Ascending aorta (tissue), 2 donors: Measurements from ENCODE around the gene MSI2. TPM values are rescaled to one million over a fixed set of nuclear protein-coding genes. Genes with fewer than 3 reads are reported as not detected.

ENCODE experiments used
- DNase-seq, 2 donors: peaks; one replicate each; pipeline ENCODE4 v3.0.0-alpha.2; 2019; ENCODE audit warnings: low spot score in 2 of 2
- H3K27ac ChIP-seq, 2 donors: fragments of 200-600 bp; sonication (generic); one replicate each; pipeline ENCODE4 v1.5.1; 2016 to 2017; ENCODE audit warnings: mild to moderate bottlenecking in 1 of 2
- H3K27me3 ChIP-seq: fragments of 200-600 bp; sonication (generic); one replicate; pipeline ENCODE4 v1.5.1; 2017
- H3K36me3 ChIP-seq, 2 donors: fragments of 200-600 bp; sonication (generic); one replicate each; pipeline ENCODE4 v1.5.1; 2016
- H3K4me1 ChIP-seq, 2 donors: fragments of 200-600 bp; sonication (generic); one replicate each; pipeline ENCODE4 v1.5.1; 2016 to 2017; ENCODE audit warnings: mild to moderate bottlenecking in 1 of 2
- H3K4me3 ChIP-seq, 2 donors: fragments of 200-600 bp; sonication (generic); one replicate each; pipeline ENCODE4 v1.5.1; 2016 to 2017; ENCODE audit warnings: mild to moderate bottlenecking in 1 of 2
- H3K9me3 ChIP-seq, 2 donors: fragments of 200-600 bp; sonication (generic); one replicate each; pipeline ENCODE4 v1.5.1; 2016
- intact Hi-C: fragments of 100-400 bp; cut with DNase I; formaldehyde crosslinking; loops from one replicate; pipeline ENCODE4 v1.15.1; 2023
- total RNA-seq: library from RNA; depleted of rRNA; stranded (reverse); fragments of >200 nt; gene quantifications from one replicate; pipeline ENCODE4 v1.1.0, GENCODE V29; 2016
- TF ChIP-seq, protein P1 (sequence below), 3 experiments: fragments of 200-600 bp in 2 of 3; fragments of 450-650 bp in 1 of 3; sonication (generic) in 2 of 3; IDR thresholded peaks; one replicate each; pipeline ENCODE4 v1.5.1; 2016 to 2019; ENCODE audit warnings: antibody characterized with exemption in 3 of 3, mild to moderate bottlenecking in 1 of 3, moderate library complexity in 1 of 3

MSI2 gene
- total RNA-seq, 1 donor from 2014 or later: 11.7 TPM

DNA sequence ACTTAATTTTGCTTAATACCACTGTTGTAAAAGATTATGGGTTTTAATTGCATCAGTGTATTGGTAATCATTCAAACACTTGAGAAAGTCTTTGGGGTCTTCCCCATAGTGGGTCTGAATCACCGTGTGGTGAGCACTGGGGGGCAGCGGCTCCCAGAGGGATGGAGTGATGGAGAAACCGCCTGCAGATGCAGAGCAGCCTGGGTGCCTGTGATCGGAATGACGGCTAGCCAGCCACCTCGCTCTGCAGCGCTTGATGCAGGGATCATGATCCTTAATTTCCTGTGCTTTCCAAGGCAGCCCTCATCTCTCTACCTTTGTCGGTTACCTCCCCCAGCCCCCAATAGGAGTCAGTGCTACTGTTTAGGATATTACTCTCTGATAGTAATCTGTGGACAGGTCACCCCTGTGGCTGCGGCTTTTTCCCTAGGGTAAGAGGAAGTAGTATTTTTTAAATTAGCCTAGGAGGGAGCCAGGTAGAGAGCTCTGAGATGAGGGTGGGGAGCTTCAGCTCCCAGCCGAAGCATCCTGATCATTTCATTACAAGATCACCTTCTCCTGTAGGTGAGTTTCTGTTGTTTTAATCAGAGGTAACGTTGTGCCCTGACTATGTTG, 135.6 kb downstream of the MSI2 start:
- H3K27ac ChIP-seq: no peak overlapping the region
- no peaks in the 10 kb centered on the region for H3K36me3 ChIP-seq
- H3K27me3 ChIP-seq: no peaks in the 10 kb centered on the region
- peaks cover 0 to 23% of the 10 kb centered on the region in 2 donors for H3K9me3 ChIP-seq
- H3K4me1 ChIP-seq: no peaks in the 10 kb centered on the region
- H3K4me3 ChIP-seq: no peak overlapping the region
- DNase-seq: no peak
- intact Hi-C loops: no loop called here
- TF ChIP-seq, protein P1, sequence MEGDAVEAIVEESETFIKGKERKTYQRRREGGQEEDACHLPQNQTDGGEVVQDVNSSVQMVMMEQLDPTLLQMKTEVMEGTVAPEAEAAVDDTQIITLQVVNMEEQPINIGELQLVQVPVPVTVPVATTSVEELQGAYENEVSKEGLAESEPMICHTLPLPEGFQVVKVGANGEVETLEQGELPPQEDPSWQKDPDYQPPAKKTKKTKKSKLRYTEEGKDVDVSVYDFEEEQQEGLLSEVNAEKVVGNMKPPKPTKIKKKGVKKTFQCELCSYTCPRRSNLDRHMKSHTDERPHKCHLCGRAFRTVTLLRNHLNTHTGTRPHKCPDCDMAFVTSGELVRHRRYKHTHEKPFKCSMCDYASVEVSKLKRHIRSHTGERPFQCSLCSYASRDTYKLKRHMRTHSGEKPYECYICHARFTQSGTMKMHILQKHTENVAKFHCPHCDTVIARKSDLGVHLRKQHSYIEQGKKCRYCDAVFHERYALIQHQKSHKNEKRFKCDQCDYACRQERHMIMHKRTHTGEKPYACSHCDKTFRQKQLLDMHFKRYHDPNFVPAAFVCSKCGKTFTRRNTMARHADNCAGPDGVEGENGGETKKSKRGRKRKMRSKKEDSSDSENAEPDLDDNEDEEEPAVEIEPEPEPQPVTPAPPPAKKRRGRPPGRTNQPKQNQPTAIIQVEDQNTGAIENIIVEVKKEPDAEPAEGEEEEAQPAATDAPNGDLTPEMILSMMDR (IDR thresholded peaks at IDR 0.05): no peak

DNA sequence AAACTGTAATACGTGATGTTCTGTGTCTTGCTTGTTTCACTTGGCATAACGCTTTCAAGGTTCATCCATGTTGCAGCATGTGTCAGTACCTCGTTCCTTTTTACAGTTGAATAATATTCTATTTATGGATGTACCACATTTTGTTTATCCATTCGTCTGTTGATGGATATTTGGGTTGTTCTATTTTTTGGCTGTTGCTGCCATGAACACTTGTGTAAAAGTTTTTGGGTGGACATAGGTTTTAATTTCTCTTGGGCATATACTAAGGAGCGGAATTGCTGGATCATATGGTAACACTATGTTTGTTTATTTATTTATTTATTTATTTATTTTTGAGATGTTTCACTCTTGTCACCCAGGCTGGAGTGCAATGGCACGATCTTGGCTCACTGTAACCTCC, 137.0 kb downstream of the MSI2 start:
- no peak overlapping the region for H3K4me3 ChIP-seq
- no peak for DNase-seq
- no peaks in the 10 kb centered on the region for H3K27me3 ChIP-seq
- H3K9me3 ChIP-seq: peaks cover 0 to 16% of the 10 kb centered on the region in 2 donors
- TF ChIP-seq, protein P1 (IDR thresholded peaks at IDR 0.05): no peak
- no peaks in the 10 kb centered on the region for H3K4me1 ChIP-seq
- intact Hi-C loops: no loop called here
- H3K36me3 ChIP-seq: no peaks in the 10 kb centered on the region
- H3K27ac ChIP-seq: no peak overlapping the region

DNA sequence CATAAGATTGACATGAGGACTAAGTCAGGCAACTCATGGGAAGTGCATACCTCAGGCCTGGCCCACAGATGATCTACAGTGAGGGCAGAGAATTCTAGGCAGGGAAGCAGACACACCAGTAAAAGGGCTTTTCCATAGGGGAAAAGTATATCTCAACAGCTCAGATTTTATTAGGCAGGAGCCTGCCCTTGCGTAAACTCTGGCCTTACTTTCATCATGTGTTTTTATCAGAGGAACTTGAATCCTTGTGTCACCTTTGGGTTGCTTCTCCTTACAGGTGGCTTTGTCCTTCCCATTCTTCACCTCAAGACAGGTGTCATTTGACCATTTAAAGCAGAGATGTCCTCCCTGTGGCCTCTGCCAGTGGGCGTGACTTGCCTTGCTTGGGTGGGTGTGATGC, 138.1 kb downstream of the MSI2 start:
- intact Hi-C loops: no loop called here
- no peaks in the 10 kb centered on the region for H3K27me3 ChIP-seq
- no peak overlapping the region for H3K4me3 ChIP-seq
- H3K4me1 ChIP-seq: no peaks in the 10 kb centered on the region
- H3K36me3 ChIP-seq: no peaks in the 10 kb centered on the region
- peaks cover 0 to 16% of the 10 kb centered on the region in 2 donors for H3K9me3 ChIP-seq
- H3K27ac ChIP-seq: no peak overlapping the region
- no peak for DNase-seq
- TF ChIP-seq, protein P1 (IDR thresholded peaks at IDR 0.05): no peak

DNA sequence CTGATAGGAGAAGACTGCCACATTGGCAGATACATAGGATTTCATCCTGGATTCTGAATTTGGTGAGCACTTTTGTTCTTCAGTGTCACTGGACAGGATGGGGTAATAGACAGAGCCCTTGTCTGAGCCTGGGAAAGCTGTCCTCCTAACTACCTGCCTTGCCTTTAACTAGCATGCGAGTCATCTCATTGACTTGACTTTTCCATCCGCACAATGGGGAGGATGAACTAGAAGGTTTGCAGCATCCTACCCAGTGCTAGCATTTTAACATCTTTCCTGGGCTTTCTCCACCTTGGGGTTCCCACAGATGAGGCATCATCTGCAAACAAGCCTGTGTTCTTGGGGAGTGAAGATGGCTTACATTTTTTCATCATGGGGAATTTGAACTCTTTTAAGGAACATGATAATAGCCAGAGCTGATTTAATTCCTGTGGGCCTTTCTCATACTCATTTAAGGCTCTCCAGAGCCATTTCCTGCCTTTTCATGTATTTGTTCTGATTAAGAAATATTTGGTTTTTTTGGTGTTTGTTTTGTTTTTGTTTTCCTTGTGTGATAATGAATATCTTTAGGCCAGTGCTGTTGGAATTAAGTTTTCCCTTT, 139.5 kb downstream of the MSI2 start:
- peaks cover 0 to 16% of the 10 kb centered on the region in 2 donors for H3K9me3 ChIP-seq
- TF ChIP-seq, protein P1 (IDR thresholded peaks at IDR 0.05): no peak
- no peak overlapping the region for H3K4me3 ChIP-seq
- H3K4me1 ChIP-seq: no peaks in the 10 kb centered on the region
- no peaks in the 10 kb centered on the region for H3K27me3 ChIP-seq
- intact Hi-C loops: no loop called here
- no peaks in the 10 kb centered on the region for H3K36me3 ChIP-seq
- DNase-seq: no peak
- H3K27ac ChIP-seq: no peak overlapping the region

DNA sequence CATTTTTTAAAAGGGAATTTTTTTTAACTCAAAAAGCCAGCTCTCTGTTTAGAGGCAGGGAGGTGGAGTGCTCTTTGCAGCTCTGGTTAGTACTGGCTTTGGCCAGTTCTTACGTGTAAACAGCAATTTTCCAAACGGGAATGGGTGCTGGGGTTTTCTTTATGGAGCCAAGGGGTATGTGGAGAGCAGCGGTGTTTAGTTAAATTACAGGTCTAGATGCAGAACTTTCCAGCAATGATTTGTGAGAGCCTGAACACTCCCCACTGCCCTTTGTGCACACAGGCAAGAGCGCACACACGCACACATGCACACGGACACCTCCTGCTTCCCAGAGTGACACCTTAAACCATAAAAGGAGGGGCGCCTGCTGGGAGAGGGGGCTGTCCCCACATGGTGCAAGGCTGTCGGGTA, 140.2 kb downstream of the MSI2 start:
- intact Hi-C loops: no loop called here
- H3K36me3 ChIP-seq: peaks cover 0 to 1% of the 10 kb centered on the region in 2 donors
- no peaks in the 10 kb centered on the region for H3K4me1 ChIP-seq
- peaks cover 0 to 16% of the 10 kb centered on the region in 2 donors for H3K9me3 ChIP-seq
- H3K27ac ChIP-seq: no peak overlapping the region
- H3K27me3 ChIP-seq: no peaks in the 10 kb centered on the region
- no peak for DNase-seq
- TF ChIP-seq, protein P1 (IDR thresholded peaks at IDR 0.05): no peak
- H3K4me3 ChIP-seq: no peak overlapping the region
